Measurements from ENCODE around the gene MEIS2.

- no peak for TF ChIP-seq EP300 (IDR thresholded peaks at IDR 0.05; ENCODE audit: borderline replicate concordance)
- no peak for TF ChIP-seq YY1 (IDR thresholded peaks at IDR 0.05; ENCODE audit: low read depth)
- no peak for TF ChIP-seq FOXM1 (IDR thresholded peaks at IDR 0.05; ENCODE audit: borderline replicate concordance, low read depth)
- no peak for TF ChIP-seq NFIC (IDR thresholded peaks at IDR 0.05)
- TF ChIP-seq EGR1 (IDR thresholded peaks at IDR 0.05), result no peak
- TF ChIP-seq ZBTB7A (IDR thresholded peaks at IDR 0.05; ENCODE audit: low read depth), result no peak
- TF ChIP-seq TAF1 (IDR thresholded peaks at IDR 0.05; ENCODE audit: low read depth), result no peak
- no peak for TF ChIP-seq CEBPB (IDR thresholded peaks at IDR 0.05)
- TF ChIP-seq TCF12 (IDR thresholded peaks at IDR 0.05; ENCODE audit: low read depth), result no peak
- TF ChIP-seq TEAD4 (IDR thresholded peaks at IDR 0.05), result no peak
- no peak for TF ChIP-seq USF1 (IDR thresholded peaks at IDR 0.05)
- TF ChIP-seq CREB1 (IDR thresholded peaks at IDR 0.05; ENCODE audit: low read depth), result no peak
- TF ChIP-seq, protein P1, sequence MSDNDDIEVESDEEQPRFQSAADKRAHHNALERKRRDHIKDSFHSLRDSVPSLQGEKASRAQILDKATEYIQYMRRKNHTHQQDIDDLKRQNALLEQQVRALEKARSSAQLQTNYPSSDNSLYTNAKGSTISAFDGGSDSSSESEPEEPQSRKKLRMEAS (IDR thresholded peaks at IDR 0.05), result no peak
Observed at GRCh38 chr15:37009288-37009687, 91.1 kb downstream of the MEIS2 start.

Measured in Ishikawa (cell line).